NCI-H2081 (cell line): ENCODE measurements around the gene HAGHL.
A peak's percentile ranks its signal among the peaks of the same experiment; 100 is the strongest.

Experiments used
- DNase-seq, 2 experiments: peaks; one replicate each; lab custom pipeline; 2025; lab: John Stamatoyannopoulos, UW

The HAGHL gene

DNA sequence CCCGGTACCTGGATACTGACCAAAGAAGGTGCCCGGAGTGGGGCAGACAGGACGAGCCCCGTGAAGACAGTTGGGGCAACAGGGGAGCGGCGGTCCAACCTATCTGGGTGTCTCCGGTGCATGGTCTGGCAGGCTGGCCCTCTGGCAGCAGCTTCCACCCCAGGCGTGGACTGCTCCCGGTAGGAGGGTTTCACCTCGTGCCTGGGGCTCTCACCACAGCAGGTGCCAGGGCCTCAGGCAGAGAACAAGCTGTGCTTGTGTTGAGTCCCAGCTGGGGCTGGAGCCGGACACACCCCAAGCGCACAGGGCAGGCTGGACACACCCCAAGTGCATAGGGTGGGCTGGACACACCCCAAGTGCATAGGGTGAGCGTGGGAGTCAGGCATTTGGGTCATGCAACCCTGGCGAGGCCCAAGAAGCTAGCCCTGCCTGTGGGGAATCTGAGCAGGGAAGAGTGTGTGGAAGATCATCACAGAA is 19.8 kb upstream of the HAGHL start:
- DNase-seq, result no peak

DNA sequence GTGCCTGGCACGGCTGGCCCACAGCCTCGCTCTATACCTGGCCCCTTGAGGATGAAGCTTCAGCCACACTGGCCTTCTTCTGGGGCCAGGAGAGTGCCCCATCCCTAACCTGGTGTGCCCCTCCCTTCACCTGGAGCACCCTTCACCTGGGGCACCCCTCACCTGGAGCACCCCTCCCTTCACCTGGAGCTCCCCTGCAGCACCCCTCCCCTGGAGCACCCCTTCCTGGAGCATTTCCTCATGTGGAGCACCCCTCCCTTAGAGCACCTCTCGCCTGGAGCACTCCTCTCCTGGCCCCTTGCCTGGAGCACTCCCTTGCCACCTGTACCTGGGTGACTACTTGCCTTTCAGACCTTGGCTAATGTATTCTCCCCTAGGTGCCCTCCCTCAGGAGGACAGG is 18.9 kb upstream of the HAGHL start:
- DNase-seq, result no peak

DNA sequence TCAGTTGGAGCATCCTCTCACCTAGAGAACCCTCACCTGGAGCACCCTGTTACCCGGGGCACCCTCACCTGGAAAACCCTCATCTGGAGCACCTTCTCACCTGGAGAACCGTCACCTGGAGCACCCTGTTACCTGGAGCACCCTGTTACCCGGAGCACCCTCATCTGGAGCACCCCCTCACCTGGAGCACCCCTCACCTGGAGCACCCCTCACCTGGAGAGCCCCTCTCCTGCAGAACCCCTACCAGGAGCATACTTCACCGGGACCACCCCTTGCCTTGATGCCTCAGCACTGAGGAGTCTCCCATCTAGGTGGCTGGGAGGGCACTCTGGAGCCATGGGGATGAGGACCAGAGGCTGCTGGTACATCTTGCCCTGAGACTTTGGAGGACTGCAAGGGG is 17.9 kb upstream of the HAGHL start:
- DNase-seq, result no peak

DNA sequence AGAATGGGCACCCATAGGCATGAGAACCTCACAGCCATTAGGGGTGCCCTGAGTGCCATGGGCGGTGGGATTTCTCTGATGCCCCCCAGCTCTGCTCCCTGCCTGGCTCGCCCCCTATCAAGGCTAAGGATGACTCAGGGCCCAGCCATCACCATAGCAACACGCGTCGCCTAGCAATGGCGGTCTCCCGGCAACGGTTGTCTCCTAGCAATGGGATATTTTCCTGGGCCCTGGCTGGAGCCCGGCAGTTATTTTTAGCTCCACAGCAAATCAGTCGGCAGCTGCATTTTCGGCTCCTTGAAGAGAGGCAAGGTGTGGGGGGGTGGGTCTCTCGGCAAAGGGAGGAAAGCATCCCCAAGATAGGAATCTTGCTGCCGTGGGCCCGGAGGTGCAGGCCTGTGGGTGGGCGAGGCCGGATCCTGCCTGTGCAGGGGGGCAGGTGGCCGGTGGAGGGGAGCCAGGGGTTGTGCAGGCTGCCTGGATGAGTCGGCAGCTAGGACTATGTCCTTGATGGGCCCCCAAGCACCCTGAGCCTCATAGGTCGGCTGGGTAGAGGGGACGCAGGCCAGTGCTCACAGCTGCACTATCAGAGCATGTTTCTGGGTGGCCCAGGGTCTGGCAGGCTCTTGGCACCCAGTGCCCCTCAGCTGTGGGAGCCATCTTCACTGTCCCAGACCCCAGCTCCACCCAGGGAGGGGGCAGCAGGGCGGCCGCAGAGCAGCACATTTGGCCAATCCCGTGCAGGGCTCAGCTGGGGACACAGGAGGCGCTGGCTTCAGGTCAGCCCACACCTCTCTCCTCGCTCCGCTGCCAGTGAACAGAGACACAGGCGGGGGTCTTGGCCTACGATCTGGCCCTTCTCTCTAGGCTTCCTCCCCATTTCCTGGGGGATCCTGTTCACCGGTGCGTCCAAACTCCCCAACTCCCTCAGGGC is 17.1 kb upstream of the HAGHL start:
- peak; percentile 74 to 81 for DNase-seq

DNA sequence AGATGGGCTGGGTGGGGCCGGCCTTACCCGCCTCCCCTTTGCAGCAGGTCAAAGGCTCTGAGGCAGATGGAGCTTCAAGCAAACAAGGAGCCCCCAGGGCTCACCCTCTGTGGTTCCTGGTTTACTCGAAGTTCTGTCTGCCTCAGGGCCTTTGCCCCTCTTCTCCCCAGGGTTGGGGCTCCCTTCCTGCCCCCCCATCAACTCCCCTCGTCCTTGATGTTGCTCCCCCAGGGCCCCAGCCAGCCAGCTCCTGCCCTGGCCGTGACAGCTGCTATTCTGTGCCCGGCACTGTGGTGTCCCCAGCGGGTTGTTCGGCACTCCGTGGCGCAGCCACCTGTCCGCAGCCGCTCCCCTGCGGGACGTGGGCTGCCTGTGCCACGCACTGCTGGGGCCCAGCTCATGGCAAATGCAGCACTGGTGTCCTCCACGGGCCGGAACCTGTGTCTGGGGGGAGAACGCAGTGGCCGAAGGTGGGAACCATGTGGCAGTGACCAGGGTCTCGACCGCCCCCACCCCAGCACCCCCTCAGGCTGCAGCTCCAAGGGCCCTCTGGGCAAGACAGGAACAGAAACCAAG is 16.3 kb upstream of the HAGHL start:
- no peak for DNase-seq

DNA sequence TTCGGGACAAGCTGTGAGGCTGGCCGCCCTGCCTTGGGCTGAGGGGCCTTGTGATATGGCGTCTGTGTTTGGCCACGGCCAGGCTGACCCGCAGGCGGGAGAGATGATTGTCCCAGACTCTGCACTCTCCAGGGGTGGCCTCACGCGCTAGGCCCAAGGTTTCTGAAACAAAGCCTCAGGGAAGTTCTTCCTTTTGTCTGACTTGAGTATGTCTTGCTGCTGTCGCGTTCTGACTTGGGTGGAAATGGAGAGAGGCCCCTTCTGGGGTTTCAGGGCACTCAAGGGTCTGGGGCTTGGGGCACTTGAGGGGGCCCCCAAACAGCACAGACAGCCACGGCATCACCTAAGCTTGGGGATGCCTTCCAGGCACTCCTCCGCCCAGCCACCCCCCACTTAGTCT is 15.8 kb upstream of the HAGHL start:
- no peak for DNase-seq

DNA sequence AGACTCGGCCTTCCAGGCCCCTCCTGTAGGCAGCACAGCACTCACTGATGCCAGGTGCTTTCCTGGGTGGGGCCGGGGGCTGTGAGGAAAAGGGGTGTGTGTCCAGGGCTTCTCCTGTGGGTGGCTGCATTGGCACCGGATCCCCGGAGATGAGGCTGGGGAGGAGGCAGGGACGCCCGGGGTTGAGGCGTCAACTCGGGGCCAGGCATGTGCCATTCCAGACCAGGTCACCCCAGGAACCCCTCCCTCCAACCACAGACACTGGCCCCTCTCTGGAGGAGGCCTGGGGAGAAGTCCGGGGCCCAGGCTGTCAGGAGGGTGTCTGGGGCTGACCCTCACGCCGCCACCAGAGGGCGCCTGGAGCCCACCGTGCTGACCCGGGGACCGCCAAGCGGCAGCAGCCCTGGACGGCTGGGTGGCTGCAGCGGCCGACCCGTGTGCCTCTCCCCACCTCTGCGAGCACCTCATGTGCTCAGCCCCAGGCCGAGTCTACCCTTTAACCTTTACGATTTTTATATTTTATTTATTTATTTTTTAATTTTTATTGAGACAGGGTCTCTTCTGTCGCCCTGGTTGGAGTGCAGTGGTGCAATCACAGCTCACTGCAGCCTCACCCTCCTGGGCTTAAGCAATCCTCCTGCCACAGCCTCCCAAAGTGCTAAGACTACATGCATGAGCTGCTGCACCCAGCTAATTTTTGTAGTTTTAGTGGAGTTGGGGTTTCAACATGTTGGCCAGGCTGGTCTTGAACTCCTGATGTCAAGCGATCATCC is 15.2 kb upstream of the HAGHL start:
- peak; percentile 51 for DNase-seq

DNA sequence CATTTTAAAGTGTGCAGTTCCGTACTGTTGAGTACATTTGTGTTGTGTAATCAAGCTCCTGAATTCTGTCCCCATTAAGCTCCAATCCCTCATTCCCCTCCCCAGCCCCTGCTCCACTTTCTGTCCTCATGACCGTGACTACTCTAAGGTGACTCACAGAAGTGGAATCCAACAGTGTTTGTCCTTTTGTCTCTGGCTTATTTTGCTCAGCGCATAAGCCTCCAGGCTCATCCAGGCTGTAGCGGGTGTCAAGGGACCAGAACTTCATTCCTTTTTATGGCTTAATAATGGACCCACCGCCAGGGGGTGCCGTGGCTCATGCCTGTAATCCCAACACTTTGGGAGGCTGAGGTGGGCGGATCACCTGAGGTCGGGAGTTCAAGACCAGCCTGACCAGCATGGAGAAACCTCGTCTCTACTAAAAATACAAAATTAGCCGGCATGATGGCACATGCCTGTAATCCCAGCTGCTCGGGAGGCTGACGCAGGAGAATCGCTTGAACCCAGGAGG is 14.1 kb upstream of the HAGHL start:
- peak in 1 of 2 experiments; percentile 43 for DNase-seq

DNA sequence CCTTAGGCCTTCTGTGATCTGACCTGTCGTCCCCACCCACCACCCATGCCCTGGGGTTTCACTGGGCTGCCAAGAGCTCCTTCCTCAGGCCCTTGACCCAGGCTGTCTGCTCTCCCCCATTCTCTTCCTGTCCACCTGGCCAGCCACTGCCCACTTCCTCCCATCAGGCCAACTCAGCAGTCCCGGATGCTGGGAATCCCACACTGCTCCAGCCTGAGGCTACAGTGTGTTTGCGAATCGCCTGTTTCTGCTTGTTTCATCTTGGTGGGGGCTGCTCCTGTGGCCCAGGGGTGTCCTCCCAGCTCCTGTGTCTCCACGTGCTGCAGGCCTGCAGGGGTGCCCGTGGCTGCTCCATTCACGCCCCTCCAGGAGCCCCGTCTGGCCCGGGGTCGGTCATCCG is 12.8 kb upstream of the HAGHL start:
- DNase-seq, result no peak

DNA sequence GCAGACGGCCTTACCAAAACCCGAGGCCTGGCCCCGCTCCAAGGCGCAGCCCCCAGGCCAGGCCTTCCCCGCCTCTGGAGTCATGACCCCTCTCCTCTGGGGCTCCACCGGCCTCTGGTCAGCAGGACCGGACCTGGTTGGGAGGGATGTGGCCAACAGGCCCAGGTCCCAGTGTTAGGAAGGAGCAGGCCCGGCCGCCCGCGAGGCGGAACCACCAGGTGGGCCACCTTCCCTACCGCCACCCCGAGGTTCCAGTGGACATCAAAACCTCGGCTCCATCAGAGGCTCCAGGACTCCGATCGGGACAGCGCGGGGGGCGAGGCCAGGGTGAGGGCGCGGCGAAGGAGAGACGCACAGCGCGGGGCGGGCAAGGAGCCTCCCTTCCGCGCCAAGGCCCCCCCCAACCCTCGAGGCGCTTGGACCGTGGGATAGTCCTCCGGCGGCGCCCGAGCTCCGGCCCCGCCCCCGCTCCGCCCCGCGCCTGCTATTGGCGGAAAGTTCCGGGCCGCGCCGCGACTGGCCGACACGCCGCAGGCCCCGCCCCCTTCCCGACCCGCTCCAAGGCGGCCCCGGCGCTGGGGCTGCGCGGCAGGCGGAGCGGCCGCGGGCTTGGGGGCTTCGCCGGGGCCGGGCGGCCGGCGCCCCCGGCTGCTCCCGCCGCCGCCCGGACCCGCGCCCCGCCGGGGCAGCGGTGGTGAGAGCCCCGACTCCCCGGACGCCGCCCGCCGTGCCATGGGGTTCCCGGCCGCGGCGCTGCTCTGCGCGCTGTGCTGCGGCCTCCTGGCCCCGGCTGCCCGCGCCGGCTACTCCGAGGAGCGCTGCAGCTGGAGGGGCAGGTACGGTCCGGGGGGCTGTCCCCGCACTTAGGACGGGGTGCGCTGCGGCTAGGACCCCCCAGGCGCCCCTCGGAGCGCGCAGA is 12.1 kb upstream of the HAGHL start, which contains the start of gene METRN:
TSS of gene METRN (plus strand) at position 561 of the 919 bp plus-strand sequence. CDS start at position 733, 172 bp downstream.
- DNase-seq, result peak; percentile 71 to 75

DNA sequence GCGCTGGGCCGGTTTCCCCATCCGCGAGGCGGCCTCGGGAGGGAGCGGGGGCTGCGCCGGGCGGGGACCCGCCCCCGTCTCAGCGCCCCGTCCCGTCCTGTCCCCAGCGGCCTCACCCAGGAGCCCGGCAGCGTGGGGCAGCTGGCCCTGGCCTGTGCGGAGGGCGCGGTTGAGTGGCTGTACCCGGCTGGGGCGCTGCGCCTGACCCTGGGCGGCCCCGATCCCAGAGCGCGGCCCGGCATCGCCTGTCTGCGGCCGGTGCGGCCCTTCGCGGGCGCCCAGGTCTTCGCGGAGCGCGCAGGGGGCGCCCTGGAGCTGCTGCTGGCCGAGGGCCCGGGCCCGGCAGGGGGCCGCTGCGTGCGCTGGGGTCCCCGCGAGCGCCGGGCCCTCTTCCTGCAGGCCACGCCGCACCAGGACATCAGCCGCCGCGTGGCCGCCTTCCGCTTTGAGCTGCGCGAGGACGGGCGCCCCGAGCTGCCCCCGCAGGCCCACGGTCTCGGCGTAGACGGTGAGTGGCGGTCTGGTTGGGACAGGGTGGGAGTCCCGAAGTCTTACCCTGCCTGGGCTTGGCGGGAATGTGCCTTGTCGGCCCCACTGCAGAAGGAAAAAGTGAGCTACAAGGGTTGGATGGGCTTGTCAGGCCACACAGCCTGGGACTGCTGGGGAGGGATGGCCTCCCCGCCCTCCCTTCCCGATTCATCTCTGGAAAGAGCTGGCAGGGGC is 11.3 kb upstream of the HAGHL start:
- no peak for DNase-seq

DNA sequence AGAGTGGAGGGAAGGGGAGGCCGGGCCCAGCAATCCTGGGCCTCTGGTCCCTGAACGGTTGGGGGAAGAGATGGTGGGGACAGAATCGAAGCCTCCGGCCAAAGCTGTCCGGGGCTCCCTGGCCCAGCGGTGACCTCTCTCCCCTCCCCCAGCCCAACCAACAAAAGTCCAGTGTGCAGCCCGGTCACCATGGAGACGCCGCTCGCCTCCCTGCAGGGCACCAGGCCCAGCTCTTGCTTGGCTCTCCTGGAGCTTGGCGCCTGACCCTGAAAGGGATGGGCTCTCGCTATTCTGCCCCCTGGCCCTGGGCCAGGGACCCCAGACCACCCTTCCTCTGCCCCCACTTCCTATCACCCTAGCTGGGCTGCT is 10.7 kb upstream of the HAGHL start:
- DNase-seq, result no peak

DNA sequence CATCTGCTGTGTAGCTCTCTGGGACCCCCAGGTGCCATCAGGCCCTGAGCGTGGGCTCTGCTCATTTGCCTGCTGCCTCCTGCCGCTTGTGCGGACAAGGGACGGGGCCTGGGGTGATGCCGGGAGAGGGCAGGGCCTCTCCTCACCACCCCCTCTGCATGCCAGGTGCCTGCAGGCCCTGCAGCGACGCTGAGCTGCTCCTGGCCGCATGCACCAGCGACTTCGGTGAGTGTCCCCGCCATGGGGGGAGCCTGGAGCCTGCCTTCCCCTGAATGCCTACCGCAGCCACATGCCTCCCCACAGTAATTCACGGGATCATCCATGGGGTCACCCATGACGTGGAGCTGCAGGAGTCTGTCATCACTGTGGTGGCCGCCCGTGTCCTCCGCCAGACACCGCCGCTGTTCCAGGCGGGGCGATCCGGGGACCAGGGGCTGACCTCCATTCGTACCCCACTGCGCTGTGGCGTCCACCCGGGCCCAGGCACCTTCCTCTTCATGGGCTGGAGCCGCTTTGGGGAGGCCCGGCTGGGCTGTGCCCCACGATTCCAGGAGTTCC is 10.1 kb upstream of the HAGHL start:
- DNase-seq, result no peak

DNA sequence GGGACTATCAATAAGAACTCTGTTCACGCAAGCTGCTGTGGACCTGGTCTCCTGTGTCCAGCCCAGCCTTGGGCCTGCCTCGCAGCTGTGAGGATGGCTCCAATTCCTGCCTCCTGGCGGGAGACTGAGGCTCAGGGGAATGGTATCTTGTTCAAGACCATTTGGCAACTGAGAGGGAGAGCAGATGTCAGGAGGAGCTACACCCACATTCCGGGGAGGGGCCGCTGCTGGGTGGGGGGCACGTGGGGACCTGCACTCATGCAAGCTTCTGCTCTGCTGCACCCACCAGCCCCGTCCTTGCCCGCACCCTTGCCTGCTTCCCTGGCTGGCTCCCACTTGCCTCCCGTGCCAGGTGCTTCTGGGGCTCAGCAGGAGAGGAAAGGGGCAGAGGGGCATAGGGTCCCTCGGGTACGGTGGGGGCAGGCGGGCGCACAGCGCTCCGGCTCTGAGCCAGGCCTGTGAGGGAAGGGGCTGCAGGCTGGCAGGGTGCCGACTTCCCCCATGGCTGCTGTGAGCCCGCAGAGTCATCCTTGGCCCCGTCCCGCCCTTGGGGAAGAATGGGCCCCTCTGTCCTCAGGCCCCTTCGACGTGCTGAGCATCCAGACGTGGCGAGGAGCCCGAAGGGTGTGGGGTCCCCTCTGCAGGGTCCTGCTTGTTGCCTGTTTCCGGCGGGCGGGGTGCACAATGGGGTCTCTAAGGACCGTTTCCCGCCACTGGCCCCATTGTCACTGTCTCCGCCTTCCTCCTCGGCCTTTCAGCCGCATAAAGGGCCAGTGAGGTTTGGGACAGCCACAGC is 9.3 kb upstream of the HAGHL start:
- no peak for DNase-seq

DNA sequence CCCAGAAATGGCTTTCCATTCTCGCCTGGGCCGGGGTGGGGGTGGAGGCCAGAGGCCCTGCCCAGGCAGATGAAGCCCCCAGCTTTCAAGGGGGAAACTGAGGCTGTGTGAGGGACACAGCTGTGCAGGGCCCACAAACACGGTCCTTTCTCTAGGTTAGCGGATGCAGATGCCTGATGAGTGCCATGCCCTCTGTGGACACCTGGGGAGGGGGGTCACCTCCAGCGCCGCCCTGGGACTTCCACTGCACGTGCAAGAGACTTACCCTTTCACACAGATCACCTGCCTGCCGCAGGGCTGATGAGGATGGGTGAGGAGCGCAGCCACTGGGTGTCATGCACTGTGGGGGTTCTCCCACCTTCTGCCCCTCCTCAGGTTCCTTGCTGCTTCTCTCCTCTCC is 8.5 kb upstream of the HAGHL start:
- DNase-seq, result no peak

DNA sequence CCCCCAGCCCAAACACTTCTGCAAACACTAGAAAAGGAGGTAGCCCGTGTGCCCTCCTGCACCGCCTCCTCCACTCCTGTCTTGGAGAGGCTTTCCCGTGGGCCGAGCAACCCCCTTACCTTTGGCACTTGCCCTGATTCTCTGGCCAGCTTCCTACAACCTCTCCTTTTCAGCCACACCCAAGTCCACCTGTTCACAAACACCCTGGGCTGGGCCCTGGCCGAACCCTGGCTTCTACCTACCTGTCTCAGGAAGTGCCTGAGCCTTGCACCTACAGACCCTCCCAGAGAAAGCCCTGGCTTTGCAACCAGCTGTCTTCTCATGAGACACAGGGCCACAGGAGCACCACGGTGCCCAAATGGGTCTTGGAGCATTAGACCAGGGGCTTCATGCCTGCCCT is 8.0 kb upstream of the HAGHL start:
- no peak for DNase-seq

DNA sequence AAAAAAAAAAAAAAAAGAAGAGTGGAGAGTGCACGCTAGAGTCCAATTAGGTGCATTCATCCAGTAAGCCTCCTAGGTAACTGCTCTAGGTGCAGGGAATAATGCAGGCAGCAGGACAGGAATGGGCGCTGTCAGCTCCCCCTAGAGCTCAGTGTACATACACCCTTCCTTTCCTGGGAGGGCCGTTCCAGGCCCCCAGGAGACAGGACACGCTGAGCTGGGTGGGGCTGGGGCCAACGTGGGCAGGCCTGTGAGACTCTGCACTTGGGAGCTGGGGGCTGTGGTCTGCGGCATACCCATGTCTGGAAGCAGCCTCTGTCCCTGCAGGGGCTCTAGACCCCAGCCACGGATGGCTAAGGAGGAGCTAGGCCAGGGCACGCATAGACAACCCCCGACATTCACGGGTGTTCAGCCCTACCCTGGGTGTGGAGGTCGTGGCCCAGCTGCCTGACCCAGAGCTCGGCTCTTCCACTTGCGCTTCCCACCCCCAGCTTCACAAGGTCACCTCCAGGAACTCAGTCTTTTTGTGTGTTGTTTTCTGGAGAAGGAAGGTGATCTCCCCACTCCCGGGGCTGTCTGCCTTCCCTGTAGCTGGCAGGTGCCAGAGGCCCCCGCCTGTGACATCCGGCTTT is 7.0 kb upstream of the HAGHL start:
- peak in 1 of 2 experiments; percentile 45 for DNase-seq

DNA sequence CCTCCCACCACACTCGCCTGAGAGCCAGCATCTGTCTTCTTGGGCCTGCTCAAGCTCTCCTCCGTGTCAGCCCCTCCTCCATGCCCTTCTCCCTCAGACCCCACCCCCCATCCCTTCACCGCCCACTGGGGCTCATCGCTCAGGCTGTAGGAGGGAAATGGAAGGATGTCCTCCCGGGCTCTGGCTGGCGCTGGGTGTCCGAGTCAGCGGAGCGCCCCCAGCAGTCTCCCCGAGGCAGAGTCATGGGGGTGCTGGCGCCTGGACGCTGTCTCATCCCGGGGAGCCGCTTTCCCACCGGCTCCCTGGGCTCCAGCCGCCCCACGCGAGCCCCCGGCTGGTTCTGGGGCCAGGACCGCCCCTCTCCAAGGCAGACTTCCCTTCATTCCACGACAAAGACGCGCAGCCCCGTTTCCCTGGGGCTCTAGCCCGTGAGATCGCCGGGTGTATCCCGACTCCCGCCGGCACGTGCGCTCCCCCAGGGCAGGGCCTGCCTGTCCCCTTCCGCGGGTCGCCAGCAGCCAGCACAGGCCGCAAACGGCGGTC is 6.4 kb upstream of the HAGHL start:
- peak; percentile 65 to 74 for DNase-seq
